Measurements from ENCODE around the gene TEX22. TPM values are rescaled to one million over a fixed set of nuclear protein-coding genes. Genes with fewer than 3 reads are reported as not detected.

Gene TEX22
- total RNA-seq, 1 donor from 2014 or later = 5.7 TPM

DNA sequence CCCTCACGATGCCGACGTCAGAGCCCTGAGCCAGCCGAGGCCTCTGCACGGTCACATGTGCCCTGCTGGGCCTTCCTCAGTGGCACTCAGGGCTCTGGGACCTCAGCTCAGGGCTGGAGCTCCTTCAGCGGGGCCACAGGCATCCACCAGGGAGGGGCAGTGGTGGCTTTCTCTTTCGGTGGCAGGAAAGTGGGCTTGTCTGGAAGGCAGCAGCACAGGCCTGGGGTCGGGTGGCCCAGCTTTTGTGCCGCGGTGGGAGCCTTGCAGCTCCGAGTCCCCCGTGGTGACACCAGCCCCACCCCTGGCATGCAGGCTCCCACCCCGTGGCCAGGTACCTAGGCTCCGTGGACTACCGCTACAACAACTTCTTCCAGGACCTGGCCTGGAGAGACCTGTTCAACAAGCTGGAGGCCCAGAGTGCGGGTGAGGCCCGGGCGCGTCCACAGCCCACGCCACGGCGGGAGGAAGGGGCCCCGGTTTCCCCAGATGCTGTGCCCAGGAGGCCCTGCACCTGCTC, 14.2 kb upstream of the TEX22 start:
- intact Hi-C loops (cut with micrococcal nuclease) = no loop called here

DNA sequence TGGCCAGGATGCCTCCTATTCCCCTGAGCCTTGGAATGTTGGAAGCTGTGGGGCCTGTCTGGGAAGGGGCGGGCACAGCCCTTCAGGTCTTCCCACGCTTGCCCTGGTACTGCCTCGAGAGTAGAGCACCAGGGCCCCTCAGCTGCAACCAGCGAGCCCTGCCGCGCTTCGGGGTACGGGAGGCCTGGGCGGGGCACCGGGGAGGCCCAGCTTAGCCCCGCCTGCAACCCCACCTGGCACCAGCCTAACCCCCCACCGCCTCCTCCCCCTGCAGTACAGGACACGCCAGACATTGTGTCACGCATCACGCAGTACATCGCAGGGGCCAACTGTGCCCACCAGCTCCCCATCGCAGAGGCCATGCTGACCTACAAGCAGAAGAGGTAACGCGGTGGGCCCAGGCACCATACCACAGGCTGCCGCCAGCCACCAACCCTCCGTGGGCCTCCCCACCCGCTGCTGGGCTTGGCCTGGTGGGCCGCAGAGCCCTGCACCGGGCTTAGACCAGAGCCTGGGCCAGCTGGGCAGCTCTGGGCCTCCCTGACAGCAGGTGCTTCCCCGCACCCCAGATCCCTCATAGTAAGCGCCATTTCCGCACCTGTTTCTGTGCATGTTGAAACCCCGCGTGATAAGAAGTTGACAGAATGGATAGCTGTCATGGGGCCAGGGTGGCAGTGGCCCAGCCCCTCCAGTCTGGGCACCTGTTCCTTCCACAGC, 13.6 kb upstream of the TEX22 start:
- intact Hi-C loops (cut with micrococcal nuclease) = no loop called here

DNA sequence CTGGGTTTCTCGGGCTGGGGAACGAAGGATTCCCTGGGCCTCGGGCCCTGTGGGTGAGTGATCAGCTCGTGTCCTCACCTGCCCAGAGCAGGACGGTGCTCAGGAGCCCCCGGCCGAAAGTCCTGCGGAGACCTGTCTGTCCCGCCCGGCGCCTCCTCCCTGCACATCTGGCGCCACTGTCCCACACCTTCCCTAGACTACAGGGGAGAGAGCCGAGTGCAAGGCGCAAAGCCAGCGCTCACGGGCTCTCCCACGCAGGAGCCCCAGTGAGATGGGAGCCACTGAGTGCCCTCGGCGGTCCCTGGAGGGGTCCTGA, 13.1 kb upstream of the TEX22 start:
- intact Hi-C loops (cut with micrococcal nuclease) = no loop called here

DNA sequence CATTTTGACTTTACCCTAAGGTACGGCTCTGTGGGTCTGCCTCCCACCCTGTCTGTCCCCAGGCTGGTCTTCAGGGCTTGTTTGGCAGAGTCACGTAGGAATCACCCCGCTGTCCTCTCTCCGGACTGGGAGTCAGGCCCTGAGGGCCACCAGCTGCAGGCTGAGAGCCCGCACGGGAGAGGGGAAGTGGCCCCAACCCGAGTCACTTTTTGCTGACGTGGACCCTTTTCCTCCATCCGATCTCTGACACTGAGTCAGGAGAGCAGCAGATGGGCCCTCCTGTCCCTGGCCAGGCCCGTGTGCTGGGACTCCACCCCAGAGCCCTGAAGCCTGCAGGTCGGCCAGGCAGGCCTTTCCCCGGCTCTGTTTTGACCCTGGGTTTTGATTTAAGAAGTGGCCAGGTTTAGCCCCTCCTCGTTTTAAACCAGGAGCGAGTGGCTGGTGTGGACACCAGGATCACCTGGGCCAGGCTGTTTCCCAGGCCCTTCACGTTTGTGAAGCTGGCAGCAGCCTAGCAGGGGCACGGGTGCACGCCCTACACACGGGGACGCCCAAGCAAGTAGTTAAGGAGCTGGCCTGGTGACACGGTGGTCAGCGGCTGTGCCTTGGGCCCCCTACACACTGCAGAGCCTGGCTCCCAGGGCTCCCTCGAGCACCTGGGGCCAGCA, 12.5 kb upstream of the TEX22 start:
- intact Hi-C loops (cut with micrococcal nuclease) = no loop called here

DNA sequence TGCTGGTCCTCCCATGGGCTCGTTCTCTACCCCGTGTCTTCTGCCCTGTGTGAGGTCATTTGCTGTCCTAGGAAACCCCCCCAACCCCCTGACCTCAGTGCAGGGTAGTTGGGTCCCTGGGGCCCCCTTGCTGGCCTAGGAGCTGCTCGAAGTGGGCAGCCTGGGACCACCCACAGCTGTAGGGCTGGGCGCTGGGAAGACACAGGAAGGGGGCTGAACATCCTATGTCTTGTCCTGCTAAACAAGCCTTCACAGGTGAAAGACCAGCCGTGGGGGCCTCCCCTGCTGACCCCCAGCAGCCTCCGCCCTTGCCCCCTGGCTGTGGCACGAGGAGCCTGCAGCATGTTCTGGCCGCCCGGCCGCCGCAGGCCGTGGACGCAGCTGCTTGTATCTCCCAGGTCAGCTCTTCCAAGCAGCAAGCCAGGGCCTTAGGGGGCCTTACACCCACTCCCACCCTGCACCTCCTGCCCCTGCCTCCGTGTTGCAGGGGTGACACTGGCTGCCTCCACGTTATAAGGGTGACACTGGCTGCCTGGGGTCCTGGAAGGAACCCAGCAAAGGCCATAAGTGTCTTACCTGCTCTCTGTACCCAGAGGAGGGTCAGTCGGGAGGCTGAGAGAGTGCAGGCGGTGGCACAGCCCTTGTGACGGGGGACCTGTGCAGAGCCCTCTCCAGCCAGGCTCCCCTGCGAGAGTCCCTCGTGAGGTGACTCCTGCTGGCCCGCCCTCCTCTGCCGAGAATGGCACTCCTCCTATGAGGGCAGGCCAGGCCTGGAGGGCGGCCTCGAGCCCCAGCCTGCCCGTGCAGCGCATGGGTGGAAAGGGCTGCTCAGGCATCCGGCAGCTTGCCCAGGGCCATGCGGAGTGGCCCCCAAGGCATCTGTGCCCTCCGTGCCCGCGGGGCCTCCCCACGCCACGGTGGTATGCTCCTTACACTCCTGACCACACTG, 11.5 kb upstream of the TEX22 start:
- intact Hi-C loops (cut with micrococcal nuclease) = no loop called here

DNA sequence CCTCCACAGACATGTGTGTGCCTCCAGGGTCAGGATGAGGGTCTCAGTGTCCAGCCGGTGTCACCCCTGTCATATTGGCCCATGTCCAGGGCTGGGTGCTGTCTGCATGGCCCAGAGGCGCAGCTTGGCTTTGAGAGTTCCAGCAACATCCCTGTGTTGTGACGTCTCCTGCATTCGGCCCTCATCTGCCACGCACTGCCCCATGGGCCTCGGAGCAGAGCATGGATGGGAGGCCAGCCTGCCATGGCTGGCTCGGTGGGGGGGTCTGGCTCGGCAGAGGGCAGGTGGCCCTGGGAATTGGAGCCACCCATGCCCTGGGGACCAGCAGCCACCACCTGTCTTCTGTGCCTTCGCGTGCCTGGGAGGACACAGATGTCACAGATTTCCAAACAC, 10.8 kb upstream of the TEX22 start:
- intact Hi-C loops (cut with micrococcal nuclease) = no loop called here

DNA sequence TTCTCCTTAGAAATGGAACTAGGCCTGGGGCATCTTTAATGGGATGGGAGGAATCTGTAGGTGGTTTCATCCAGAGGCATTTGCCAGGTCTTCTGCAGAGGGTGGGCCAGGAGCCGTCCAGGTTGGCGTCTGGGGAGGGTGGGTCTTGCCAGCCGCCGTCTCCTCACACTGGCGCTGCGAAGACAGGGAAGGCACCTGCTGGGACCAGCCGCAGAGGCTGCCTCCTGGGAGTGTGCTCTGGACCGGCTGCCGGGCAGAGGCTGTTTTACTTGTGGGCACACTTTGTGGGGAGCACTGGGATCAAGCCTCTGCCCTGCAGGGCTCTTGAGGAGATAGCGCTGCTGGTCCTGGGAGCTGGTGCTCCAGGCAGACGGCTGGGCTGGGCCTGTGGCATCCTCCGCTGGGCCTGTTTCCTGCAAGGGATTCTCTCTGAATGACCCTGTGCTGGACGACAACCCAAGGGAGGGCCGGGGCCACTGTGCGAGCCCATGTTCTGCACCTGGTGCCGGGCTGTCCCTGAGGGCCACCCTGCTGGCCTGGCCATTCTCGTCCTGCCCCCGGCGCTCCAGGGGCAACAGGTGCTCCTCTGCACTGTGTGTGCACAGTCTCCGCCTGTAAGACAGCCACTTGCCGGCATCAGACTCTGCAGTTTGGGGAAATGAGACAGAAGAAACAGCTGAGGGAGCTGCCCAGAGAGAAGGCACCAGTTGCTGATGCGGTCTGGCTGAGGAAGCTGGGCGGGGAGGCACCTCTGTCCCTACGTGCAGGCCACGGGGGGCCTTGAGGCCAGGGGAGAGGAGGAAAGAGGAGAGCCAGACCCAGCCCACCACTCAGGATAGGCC, 10.0 kb upstream of the TEX22 start:
- intact Hi-C loops (cut with micrococcal nuclease) = no loop called here

DNA sequence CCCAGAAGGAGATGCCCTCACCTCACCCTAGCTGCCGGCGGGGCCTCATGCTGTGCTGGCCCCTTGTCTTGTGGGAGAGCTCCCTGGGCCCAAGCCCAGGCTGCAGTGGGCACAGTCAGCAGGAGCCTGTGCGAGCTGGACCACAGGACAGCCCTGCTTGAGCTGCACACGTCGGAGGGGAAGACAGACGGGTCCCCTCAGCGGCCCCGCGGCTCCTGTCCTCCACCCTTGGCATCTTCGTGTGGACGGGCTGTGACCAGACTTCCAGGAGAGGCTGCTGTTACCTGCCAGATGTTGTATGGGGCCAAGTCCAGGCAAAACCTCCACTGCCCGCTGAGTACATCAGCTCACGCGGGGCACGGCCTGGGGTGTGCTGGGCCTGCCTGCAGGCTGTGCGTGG, 9.4 kb upstream of the TEX22 start:
- intact Hi-C loops (cut with micrococcal nuclease) = no loop called here

DNA sequence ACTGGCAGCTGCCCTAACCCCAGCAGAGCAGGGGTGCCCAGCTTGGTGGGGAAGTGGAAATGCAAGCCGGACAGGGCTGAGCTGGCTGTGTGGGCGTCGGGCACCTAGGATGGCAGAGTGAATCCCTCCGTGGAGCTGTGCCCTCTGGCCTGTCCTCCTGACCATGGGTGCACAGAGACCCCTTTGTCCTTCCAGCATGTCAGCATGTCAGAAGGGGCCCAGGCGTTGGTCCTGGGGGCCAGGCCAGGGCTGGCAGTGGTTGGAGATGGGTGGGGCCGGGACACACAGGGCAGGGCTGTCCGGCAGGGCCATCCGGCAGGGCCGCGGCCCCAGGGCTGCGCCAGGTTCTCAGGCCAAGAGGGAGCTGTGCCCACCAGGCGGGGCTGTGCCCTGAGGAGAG, 8.8 kb upstream of the TEX22 start:
- intact Hi-C loops (cut with micrococcal nuclease) = no loop called here

DNA sequence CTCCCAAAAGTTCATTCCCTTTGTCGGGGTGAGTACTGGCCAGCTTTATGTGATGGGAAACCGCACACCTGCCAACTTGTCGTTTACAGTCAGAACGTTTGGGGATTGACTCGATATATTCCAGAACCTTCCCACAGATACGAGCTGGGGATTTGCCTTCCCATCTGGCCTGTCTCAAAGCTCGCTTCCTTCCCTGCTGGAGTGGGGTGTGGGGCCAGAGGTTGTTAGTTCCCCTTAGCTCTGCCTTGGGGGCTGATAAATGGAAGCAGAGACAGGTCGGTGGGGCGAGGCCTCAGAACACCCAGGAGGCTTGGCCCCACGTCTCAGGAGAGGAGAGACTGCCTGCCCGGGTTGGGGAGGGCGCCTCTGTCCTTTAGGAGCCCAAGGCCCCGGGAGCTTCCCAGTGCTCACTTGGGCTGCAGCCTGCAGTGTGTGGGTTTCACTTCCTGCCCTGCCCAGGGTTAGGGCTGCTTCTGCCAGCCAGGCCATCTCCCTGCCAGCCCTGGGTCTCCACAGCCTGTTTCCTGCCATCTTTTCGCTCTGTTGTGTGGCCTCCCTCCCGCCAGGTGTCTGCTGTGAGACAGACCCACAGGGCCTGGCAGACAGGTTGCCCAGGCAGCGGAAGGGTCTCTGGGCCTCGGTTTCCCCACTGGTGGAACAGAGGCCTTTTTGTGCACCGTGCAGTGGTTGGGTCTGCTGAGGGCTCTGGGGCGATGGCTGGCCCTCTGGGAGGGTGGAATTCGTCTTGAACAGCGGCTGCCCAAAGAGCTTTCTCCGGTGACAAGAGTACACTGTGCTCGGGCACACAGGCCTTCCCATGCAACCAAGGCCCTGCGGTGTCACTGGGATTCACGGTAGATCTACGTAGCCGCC, 8.1 kb upstream of the TEX22 start:
- intact Hi-C loops (cut with micrococcal nuclease) = no loop called here

DNA sequence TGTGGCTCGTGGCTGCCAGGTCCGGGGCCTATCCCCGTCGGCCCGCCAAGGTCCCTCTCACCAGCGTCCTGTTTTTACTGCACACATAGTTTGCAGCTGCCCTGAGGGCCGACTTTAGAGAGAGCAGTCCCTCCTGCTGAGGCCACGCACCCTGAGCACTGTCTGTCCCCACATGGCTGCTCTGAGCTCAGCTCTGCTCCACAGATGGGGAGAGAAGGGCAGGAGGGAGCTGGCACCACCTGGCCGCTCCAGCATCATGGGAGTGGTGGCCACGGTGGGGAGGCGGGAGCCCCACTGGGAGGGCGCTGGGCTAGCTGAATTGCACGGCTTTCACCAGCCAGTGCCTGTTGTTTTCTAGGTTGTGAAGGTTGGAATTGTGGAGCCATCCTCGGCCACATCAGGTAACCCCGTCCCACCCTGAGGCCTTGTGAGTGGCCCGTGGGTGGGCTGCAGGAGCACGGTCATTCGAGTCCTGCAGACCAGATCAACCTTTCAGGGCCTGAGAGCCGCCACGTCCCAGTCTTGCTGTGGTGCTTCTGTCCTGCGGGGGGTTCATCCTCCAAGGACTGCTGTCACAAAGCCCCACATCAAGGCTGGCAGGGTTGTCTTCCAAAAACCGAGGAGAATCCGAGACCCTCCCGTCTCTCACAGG, 7.4 kb upstream of the TEX22 start:
- intact Hi-C loops (cut with micrococcal nuclease) = no loop called here

DNA sequence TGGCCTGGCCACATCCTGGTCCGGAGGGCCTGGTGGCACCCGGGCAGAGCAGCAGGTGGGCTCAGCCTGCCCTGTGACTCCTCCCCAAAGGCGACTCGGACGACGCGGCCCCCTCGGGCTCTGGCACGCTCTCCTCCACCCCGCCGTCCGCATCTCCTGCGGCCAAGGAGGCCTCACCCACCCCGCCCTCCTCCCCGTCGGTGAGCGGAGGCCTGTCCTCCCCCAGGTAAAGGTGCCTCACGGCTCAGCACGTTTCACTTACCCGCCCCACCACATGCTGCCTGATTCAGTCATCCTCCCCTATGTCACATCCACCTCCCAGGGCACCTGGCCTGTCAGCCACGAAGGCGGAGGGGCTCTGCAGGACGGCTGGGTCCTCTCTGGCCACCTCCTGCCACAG, 6.8 kb upstream of the TEX22 start:
- intact Hi-C loops (cut with micrococcal nuclease) = no loop called here

DNA sequence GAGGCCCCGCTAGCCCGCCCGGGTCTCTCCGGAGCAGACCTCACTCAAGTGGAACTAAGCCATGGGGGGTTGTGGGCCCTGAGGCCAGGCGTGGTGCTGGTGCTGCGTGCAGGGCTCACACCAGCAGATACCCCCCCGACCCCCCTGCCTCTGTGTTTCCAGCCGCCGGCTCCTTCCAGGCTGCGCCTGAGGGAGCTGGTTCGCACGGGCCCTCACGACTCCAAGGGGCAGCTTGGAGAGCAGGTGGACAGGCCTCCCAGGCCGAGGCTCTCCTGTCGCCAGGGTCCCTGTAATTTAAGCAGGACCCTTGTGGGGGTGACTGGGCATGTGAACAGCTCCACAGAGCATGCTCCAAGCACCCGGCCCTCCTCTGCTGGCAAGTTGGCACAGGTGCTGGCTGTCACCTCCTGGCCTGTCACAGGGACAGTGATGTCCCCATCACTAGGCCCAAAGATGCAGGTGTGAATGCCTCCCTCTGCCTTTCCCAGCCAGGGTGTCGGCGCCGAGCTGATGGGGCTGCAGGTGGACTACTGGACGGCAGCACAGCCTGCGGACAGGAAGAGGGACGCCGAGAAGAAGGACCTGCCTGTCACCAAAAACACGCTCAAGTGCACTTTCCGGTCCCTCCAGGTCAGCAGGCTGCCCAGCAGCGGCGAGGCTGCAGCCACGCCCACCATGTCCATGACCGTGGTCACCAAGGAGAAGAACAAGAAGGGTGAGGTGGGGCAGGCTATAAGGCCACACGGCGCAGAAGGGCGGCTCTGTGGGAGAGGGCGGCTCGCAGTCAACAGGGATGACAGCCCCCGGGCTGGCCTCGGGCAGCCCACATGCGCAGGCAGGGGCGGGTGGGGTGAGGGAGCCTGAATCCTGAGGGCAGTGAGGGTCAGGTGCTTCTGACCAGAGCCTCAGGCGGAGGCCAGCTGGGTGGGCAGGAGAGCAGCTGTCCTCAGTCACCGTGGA, 5.9 kb upstream of the TEX22 start:
- intact Hi-C loops (cut with micrococcal nuclease) = no loop called here

DNA sequence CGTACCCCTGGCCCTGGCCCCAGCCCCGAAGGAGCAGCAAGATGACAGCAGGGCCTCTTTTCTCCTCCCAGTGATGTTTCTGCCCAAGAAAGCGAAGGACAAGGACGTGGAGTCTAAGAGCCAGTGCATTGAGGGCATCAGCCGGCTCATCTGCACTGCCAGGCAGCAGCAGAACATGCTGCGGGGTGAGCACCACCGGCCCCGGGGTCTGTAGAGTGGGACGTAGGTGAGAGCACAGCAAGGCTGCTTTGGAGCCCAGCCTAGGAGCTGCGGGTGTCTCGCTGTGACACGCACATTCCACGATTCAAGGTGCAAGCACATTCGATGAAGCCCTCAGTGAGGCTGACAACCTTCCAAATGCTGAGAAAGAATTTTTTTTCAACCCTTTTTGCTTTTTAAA, 5.2 kb upstream of the TEX22 start:
- intact Hi-C loops (cut with micrococcal nuclease) = no loop called here

DNA sequence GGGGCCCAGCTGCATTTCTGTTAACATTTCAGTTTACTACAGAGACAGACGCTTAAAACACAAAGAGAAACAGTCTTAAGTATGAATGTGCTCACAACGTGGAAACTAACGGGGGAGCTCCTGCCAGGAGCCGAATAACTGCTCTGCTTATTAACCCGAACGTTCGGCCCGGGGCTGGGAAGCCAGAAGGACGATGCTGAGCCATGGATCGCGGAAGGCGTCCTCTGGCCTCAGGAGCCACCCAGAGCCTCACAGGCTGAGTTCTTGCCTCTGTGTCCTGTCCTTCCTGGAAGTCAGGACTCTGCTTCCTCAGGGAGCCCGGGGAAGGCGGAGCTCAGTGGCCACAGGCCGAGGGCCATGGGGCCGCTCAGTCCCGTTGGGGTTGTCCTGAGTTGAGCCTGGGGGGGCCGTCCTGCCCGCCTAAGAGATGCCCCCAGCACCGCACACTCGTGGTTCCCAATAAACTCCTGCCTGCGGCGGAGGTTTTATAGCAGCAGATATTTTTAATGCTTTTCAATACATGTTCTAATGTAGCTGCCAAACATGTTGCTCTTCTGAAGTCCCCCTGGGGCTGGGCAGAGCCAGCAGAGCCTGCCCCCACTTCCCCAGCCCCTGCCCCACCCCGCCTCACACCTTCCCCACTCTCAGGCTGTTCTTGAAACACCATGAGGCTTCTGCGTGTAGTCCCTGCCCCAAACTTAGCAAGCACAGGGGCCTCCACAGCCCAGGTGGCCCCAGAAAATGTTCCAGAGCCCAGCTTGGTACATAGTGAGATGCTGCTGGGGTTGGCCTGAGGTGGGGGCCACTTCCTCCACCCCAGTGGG, 3.4 kb upstream of the TEX22 start:
- intact Hi-C loops (cut with micrococcal nuclease) = loop anchor here (5.0 kb wide), 1 partner anchor 93 kb away; the partner anchor contains the start of gene BRF1

DNA sequence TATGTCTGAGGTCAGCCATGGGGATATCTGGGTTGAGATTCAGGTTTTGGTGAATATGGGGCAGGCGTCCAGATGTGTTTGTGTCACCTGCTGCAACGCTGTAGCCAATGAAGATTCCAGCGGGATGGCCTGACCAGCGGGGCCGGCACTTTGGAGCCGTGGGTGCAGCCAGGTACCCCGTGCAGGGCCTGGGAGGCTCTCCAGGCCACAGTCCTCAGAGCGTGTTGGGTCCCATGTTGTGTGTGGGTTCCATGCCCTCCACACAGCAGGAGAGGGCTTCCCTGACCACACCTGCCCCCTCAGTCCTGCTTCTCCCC, 2.8 kb upstream of the TEX22 start:
- intact Hi-C loops (cut with micrococcal nuclease) = loop anchor here (5.0 kb wide), 1 partner anchor 93 kb away; the partner anchor contains the start of gene BRF1

DNA sequence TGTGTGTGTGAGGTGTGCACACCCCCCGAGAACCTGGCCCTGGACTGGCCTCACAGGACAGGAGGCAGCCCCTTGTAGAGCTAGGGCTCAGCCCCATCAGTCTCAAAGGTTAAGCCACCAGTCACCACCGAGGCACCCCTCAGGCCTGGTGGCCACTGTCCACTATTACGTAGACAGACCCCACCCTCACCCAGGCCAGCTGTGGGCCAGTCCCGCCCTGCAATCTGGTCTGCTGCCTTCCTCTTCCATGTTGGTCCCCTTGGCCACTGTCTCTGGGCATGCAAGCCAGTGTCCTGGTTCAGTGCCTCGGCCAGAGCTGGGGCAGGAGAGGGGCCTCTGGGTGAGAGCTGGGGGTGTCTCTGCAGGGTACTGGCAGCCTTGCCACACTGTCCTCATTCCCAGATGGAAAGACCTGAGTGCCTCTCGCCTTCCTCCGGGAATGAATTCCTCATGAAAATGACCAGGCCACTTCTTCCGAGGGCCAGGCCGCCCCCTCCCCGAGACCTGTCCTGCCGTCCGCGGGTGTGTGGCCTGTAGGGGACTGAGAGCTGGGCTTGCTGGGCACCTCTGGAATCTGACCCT, 897 bp upstream of the TEX22 start:
- intact Hi-C loops (cut with micrococcal nuclease) = loop anchor here (5.0 kb wide), 1 partner anchor 95 kb away; the partner anchor contains the start of gene BRF1

Measured in T-helper 2 cell treated with Interferon-gamma antibody and Interleukin-4, amounts not matched to agents 100 ng/mL and 5 ng/mL, for 36 hours (primary cell).